HG03521 (cell line): Measurements from ENCODE around the gene CLDND2.
"Not testable (repeated sequence)": the region's sequence is repeated elsewhere in the genome, so short reads cannot be mapped to it uniquely, and the experiment has no call there.

Experiments
- ATAC-seq: cut with Tn5 transposase; IDR thresholded peaks from one replicate; pipeline ENCODE4 v1.9.1; 2021; ENCODE audit warnings: mild to moderate bottlenecking, moderate library complexity; ENCODE audit not compliant: unreplicated experiment

Gene CLDND2, protein sequence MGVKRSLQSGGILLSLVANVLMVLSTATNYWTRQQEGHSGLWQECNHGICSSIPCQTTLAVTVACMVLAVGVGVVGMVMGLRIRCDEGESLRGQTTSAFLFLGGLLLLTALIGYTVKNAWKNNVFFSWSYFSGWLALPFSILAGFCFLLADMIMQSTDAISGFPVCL

DNA sequence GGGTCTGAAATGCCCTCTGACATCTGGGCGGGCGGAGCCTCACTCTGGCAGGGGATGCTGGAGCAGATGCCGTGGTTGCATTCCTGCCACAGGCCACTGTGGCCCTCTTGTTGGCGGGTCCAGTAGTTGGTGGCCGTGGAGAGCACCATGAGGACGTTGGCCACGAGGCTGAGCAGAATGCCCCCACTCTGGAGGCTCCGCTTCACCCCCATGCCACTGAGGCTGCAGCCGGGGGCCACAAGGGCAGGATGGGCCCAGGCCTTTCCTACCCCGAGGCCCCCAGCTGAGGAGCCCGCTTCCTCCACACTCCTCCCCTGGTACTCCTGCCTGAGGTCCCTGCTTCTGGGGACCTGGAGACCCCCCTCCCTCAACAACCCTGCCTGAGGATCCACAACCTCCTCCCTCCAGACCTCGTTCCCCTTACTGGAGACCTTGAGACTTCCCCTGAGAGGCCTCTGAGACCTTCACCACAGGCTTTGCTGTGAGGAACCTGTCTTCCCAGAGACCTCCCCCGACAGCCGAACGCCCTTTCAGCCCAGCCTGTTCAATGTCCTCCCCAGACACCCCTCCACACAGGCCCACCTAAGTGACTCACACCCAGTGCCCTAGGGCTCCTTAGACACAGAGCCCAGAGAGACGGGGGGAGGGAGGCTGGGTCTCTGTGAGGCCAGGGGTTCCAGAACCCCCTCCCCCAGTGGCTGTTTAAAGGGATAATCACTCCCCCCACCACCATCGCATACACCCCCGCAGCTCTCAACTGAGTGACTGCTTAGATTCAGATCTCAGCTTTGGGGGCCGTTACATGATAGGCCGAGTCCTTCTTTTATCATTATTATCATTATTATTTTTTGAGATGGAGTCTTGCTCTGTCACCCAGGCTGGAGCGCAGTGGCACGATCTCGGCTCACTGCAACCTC is at the start of gene CLDND2:
Gene CLDND2, minus strand, starts transcription at position 638 of the 917 bp plus-strand sequence. Its CDS starts 426 bp downstream, at position 212.
- ATAC-seq = no peak

DNA sequence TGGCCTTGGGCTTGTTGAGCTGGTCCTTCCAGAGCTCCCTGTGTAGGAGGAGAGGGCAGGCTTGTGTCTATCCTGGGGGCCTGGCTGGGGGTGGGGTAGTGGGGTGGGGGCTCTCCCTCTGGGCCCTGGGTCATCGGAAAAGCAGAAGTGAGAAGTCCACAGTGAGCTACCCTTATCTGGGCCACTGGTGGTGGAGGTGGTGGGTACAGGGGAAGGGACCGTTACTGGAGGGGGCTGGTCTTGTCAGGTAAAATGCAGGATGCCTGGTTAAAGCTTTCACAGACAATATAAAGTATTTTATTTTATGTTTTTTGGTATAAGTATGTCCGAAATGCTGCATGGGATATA is 49.0 kb upstream of the CLDND2 start:
- no peak for ATAC-seq

DNA sequence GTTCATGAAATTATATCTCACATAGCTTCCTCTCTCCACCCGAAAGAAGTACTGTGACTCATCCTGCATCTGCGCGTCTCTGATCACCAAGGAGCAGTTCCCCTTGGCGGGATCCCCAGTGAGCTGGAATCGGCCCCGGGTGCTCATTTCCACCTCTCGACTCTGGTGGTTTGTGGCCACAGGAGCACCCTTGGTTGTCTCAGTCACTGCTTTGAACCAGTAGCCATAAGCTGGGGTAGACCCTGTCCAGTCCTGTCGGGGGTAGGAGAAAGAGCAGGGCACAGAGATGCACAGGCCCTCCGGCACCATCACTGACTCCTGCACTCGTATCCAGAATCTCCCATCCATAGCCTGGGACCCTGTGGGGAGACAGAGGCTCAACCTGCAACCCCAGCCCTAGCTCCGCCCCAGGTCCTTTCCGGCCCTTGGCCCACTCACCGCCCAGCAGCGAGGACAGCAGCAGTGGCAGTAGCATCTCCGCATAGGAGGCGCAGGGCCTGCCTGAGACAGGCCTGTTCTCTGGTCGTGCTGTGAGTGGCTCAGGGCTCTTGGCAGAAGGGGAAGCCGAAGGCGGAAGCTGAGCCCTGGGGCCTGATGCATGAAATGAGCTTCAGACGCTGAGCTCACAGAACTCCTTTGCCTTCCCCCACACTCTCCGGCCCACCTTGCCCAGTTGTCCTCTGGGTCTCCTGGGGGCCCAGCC is 48.5 kb upstream of the CLDND2 start, which contains the start of gene SIGLEC10:
Gene SIGLEC10, minus strand, starts transcription at position 536 of the 703 bp plus-strand sequence. Its CDS starts 61 bp downstream, at position 475.
- ATAC-seq = no peak

DNA sequence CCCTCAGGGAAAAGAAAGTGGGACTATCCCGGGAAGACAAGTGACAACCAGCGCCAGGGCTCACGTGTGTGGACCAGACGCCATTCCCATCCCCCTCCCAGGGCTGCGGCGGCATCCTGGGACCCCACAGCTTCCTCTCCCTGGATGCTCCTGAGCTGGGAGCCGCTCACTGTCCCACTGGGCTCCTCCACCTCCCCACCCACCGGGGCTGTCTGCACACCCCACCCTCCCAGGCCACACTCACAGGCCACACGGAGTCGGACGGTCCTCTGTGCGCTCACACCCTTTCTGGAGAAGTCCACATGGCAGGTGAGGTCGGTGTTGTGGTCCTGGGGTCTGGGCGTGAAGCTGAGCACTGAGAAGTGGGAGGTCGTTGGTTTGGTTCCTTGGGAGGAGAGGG is 47.6 kb upstream of the CLDND2 start:
- not testable (repeated sequence) for ATAC-seq

DNA sequence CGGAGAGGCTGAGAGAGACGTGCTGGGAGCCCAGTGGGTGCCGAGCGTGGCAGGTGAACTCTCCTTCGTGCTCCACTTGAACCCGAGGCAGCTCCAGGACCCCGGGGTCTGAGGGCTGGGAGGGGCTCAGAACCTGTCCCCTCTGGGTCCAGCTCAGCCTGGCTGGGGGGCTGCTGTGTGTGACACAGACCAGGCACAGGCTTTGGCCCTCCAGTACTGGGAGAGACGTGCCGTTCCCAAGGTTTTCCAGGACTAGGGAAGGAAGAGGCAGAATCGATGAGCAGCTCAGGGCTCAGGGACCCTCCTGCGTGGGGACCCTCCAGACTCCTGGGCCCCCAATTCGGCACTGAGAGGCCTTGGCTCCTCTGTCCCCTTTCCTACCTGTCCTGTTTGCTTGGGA is 46.4 kb upstream of the CLDND2 start:
- no peak for ATAC-seq

DNA sequence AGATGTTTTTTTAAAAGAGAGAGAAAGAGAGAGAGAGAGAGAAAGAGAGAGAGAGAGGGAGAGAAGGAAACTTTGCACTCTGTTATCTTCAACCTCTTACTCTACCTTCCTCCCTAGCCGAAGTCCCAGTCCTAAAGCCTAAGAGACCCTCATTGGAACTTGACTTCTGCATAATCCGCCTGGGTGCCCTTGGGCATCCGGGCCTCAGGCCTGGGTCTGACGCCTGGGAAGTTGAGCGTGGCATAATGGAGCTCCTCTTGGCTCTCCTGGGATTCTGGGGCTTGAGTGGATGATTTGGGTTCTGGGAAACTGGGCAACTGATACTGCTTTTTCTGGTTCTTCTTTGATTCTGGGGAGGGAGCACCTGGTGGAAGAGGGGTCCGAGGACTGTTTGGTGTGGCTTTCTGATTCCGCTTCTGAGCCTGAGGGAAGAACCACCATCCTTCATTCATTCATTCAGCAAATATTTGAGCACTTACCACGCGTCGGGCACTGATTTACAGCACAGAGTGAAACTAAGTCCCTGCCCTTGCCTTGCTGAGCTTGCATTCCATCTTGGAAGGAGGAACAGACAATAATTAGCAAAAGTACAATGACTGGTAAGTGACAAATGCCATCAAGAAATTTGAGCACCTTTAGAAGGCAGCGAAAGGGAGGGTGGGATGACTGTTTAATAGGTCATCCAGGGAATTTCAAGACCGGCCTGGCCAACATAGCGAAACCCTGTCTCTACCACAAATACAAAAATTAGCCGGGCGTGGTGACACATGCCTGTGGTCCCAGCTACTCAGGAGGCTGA is 42.3 kb upstream of the CLDND2 start:
- ATAC-seq = no peak

DNA sequence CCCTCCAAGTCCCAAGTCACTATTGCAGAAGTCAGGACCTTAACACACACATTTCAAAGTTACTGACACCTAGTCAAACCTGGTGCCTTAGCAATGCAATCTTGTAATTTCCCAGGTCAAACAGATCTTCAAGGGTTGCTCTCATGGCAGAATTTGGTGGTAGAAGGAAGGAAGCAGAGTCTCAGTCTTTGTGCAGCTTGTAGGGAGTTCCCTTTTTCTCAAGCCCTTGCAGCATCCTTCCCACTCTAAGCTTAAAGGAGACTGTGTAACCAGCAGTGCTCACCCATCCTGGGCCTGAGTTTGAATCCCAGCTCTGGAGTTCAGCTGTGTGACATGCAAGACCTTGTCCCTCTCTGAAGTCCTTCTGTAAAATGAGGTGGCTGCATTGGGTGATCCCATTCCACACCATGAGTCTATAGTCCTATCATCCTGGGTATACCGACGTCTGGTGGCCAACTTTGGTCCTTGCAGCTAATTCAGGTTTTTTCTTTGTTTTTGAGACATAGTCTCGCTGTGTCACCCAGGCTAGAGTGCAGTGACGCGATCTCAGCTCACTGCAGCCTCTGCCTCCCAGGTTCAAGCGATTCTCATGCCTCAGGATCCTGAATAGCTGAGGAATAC is 38.8 kb upstream of the CLDND2 start:
- no peak for ATAC-seq

DNA sequence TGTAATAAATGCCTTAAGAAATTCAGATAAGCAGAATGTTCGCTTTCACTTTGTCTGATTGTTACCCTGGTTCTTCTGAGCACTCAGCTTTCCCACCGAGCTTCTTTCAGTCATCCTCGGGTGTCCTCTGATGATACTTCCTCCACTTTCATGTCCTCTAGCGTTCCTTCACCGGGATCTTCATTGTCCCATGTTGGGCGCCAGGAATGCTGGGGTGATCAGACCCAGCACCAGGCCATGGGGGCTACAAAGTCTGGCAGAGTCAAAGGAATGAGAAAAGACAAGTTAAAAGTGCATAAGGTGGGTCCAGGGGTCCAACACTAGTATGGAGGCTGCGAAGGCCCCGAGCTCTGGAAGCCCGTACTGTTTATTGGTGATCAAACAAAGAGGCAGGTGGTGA is 33.3 kb upstream of the CLDND2 start:
- no peak for ATAC-seq

DNA sequence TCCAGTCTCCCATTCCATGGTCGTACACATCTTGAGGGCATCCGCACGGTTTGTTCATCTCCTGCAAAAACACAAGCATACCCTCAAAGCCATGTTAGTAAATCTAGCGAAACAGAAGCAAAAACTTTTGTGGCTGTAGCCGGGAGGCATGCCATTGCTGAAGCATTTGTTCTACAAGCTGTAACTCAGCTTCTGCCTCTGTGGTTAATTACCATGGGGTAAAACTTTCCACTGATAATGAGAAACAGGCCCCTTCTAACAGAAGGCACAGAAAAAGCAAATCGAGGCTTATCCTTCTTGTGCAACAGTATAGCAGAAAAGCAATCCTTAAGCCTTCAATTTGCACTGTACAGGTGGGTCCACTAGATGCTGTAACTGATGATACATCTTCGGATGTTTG is 31.1 kb upstream of the CLDND2 start:
- not testable (repeated sequence) for ATAC-seq

DNA sequence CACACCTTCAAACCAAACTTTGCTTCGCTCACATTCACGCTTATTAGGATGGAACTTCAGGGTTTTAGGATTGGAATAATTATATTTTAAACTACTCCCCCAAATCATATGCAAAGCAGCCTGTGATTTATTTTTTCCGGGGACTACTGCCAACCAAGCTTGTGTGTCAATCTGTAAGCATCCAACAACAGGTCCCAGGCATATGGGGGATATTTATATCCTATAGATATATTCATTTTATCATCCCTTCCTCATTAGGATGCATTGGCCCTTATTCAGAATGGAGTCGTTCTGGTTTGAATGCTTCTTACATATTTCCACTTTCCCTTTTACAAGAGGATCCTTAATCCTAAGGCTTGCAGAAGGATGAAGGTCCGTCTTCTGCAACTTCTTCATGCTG is 30.4 kb upstream of the CLDND2 start:
- no peak for ATAC-seq

DNA sequence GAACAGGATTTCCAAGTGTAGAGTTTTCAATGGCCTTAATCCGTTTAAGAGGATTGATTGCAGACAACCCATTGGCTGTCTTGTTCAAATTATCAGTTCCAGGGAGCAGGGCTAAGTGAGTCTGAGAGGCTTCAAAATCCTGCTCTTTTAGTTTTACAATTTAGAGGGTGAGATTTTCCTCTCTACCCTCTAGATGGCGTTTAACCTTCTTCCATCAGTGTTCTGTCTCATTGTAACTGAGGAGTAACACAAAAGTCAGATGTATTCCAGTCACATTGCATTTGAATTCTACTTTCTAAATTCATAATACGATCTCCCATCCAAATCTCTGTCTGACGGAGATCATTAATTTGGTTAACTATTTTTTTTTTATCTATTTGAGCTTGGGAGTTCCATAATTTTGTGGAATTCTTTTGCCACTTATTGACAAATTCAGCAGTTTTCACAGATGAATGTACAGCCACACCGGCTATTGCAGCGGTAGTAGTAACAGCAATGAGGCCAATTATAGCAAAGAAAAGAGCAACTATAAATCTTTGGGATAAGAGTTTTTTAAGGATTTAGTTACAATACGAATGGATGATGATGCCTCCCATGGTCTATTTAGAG is 29.4 kb upstream of the CLDND2 start:
- no peak for ATAC-seq

DNA sequence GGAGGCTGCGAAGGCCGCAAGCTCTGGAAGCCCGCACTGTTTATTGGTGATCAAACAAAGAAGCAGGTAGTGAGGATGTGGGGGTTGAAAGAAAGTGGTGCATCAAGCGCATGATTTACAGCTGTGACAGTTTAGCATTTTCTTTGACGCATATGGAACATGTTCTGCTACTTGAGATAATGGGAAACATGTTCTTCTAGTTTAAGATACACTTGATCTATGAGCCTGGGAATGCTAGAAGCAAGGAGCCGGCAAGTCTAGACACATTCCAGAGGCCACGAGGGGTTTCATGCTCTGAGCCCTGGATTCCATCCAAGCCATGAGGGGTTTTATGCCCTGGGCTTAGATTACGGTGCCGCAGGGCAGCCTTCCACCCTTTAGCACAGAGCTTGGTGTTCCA is 28.6 kb upstream of the CLDND2 start:
- not testable (repeated sequence) for ATAC-seq

DNA sequence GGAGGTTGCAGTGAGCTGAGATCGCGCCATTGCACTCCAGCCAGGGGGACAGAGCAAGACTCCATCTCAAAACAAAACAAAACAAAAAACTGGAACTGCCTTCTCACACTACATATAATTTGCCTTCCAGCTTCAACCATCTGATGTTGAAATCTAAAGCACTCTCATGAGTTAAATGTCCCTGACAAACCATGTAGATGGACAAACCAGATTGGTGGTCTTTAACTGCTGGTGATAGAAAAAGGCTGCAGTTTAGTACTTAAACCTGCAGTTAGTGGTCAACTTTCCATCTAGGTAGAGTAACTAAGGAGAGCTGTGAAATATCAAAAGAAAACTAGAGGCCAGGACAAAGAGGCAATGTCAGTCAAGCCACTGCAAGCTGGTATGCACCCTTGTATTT is 27.4 kb upstream of the CLDND2 start:
- ATAC-seq = no peak

DNA sequence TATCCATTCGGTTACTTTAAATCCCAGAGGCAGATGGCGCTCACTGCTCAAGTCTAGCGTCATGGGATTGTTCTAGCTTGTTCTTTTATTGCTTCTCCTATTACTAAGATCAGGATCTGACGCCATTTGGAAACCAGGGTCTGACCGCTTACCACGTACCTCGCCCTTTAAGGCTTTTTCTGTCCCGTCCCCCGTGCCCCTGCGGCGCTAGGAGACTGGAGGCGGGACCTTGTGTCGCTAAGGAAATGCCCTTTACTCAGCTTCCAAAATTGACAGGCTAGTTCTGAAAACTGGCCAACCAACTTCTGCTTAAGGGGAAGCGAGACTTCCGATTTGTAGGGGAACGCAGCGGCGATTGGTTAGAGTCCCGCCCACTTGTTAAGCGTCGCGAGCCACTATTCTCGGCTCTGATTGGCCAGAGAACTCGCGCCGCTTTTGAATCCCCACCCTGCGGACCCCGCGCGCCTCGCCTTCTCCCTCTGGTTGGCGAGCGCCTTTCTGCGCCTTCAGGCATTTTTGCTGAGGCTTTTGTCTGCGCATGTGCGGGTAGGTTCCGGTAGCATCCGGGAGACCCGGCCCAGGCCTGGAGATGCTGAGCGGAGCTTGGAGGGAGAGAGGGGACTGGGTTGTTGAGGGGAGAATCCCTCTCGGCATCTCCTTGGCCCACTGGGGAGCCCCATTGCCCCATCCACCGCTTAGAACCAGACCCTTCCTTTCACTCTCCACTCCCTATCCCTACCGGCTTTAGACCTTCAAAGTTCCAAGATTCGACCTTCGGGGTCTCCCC is 25.4 kb upstream of the CLDND2 start:
- ATAC-seq = peak; percentile 78

DNA sequence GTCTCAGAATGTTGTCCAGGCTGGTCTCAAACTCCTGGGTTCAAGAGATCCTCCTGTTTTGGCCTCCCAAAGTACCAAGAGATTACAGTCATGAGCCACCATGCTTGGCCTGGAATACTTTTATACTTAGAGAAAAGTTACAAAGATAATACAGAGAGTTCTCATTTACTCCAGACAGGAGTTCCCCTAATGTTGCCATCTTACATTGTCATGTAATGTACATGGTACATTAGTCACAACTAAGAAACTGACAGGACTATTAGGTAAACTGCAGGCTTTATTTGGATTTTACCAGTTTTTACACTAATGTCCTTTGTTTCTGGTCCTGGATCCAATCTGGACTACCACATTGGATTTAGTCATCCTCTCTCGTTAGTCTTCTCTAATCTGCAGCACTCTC is 23.9 kb upstream of the CLDND2 start:
- no peak for ATAC-seq

DNA sequence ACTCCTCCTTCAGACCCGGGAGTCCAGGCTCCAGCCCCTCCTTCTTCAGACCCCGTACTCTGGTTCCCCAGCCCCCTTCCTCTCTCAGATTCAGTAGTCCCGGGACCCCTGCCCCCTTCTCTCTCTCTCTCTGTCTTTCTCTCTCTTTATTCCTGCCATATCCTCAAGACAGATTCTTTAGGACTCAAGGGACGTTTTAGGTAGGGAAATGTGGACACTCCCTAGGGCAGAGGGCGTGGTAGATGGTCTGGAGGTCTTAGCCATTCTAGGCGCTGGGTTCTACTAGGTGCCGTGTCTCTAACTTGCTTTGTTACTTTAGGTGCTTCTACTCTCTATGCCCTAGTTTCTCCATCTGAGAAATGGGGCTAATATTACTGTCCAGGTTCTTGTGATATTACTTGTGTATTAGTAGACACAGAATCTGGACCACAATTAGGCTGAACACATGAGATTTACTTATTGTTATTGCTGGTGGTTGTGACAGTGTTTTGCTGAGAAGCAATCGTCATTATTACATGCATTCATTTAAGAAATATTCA is 22.3 kb upstream of the CLDND2 start:
- no peak for ATAC-seq

DNA sequence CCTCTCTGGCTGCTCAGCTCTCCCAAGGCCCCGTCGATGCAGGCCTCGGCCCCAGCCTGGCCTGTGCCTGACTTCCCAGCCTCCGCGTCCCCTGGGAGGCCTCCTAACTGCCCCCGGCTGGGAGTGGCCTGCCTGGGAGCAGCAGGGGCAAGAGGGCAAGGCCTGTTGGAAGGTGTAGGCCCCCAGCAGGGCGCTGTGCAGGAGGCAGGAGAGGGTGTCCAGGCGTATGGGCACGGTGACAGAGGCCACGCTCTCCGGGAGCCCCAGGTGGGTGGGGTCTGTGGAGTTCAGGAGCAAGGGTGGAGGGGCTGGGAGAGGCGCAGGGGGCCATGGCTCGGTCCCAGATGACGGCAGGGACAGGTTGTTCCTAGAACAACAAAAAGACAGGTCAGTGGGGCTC is 20.3 kb upstream of the CLDND2 start:
- no peak for ATAC-seq

DNA sequence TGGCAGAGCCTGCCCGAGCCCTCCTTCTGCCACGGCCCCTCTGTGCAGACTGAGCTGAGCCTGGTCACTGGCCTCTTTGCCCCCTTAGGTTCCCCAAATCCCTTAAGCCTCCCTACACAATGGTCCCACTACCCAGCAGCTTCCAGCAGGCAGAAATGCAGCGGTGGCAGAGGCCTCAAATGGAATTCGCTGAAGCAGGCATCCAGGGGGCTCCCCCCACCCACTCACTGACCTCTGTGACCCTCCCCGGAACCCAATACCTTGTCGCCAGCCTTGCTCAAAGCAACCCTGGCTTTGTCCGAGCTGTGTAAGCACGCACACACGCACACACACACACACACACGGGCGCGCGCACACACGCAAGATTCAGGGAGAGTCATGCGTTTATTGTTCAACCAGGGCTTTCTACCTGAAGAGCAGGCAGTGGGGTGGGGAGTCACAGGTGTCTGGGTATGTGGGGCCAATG is 19.2 kb upstream of the CLDND2 start, which contains the start of gene LIM2:
Gene LIM2, minus strand, starts transcription at position 51 of the 466 bp plus-strand sequence. CDS start 531 bp downstream, outside the sequence.
- no peak for ATAC-seq
